HCT116 (cell line): ENCODE results near the gene PCDH9.

ENCODE experiments used
- ATF3 ChIP-seq: IDR thresholded peaks from 2 replicates; pipeline ENCODE4 v1.6.1; 2012
- CTCF ChIP-seq, 3 experiments: fragments of 200-600 bp in 1 of 3; sonication (generic) in 1 of 3; IDR thresholded peaks in 2 of 3; conservative IDR thresholded peaks in 1 of 3; 2 replicates each; pipeline ENCODE4 v1.5.1; 2012 to 2017; ENCODE audit warnings: low read depth in 2 of 3, low read length in 2 of 3, antibody characterized with exemption in 1 of 3, borderline replicate concordance in 1 of 3, control low read depth in 1 of 3, mild to moderate bottlenecking in 1 of 3, mixed read lengths in 1 of 3, mixed run types in 1 of 3, moderate library complexity in 1 of 3; ENCODE audit not compliant: insufficient read depth in 1 of 3
- MAX ChIP-seq: IDR thresholded peaks from 2 replicates; pipeline ENCODE4 v1.6.1; 2012
- POLR2A ChIP-seq: IDR thresholded peaks from 2 replicates; pipeline ENCODE4 v1.7.0; 2011; ENCODE audit warnings: borderline replicate concordance; ENCODE audit not compliant: insufficient read depth, insufficient read length; ENCODE audit errors: extremely low read depth

GRCh38 chr13:66513728-66514127, 716.4 kb downstream of the PCDH9 start:
- no peak for TF ChIP-seq CTCF (IDR thresholded peaks at IDR 0.05 in 2 of 3, conservative IDR thresholded peaks at IDR 0.05 in 1 of 3; ENCODE audit: borderline replicate concordance in 1 of 3, insufficient read depth in 1 of 3, low read depth in 2 of 3, low read length in 2 of 3)
- no peak for TF ChIP-seq MAX
- no peak for TF ChIP-seq POLR2A
- no peak for TF ChIP-seq ATF3
